OCI-LY3 (cell line): ENCODE measurements around the gene LRP5.
A peak's percentile ranks its signal among the peaks of the same experiment; 100 is the strongest.
"Not testable (repeated sequence)": the region's sequence is repeated elsewhere in the genome, so short reads cannot be mapped to it uniquely, and the experiment has no call there.

Experiments used
- H2AFZ ChIP-seq: fragments of 200-600, 300-600 bp; shearing (Covaris generic); 2 replicates; pipeline ENCODE4 v1.6.0; 2014; ENCODE audit warnings: antibody characterized with exemption, low read depth, low read length
- H3K27ac ChIP-seq: fragments of 200-600, 300-600 bp; sonication (generic); 2 replicates; pipeline ENCODE4 v1.5.1; 2014; ENCODE audit warnings: mild to moderate bottlenecking, low read length, moderate library complexity, mixed read lengths
- H3K27me3 ChIP-seq: fragments of 200-600, 300-600 bp; sonication (generic); 2 replicates; pipeline ENCODE4 v1.6.1; 2014; ENCODE audit warnings: low read depth, low read length, mixed read lengths
- H3K36me3 ChIP-seq: fragments of 200-600, 300-600 bp; sonication (generic); replicated peaks from 2 replicates; pipeline ENCODE3; 2014; ENCODE audit warnings: low read depth, low read length, mixed read lengths
- H3K4me1 ChIP-seq: fragments of 300-600, 200-600 bp; sonication (generic); 2 replicates; pipeline ENCODE4 v1.6.1; 2014; ENCODE audit warnings: low read length, mixed read lengths
- H3K4me2 ChIP-seq: fragments of 200-600, 300-600 bp; sonication (generic); 2 replicates; pipeline ENCODE4 v1.6.1; 2014; ENCODE audit warnings: low read length, mixed read lengths
- H3K4me3 ChIP-seq: fragments of 300-600, 200-600 bp; sonication (generic); 2 replicates; pipeline ENCODE4 v1.5.1; 2014; ENCODE audit warnings: antibody characterized with exemption, mild to moderate bottlenecking, low read length, moderate library complexity
- H3K79me2 ChIP-seq: fragments of 300-600, 200-600 bp; shearing (Covaris generic); 2 replicates; pipeline ENCODE4 v1.6.1; 2014; ENCODE audit warnings: mild to moderate bottlenecking, low read length, mixed read lengths
- H3K9ac ChIP-seq: fragments of 300-600, 200-600 bp; shearing (Covaris generic); 2 replicates; pipeline ENCODE4 v1.6.0; 2014; ENCODE audit warnings: mild to moderate bottlenecking, low read length, moderate library complexity
- H3K9me3 ChIP-seq: fragments of 200-600, 300-600 bp; shearing (Covaris generic); 2 replicates; pipeline ENCODE4 v1.6.1; 2014; ENCODE audit warnings: low read length, mixed read lengths; ENCODE audit not compliant: insufficient read depth
- H4K20me1 ChIP-seq: fragments of 200-600, 300-600 bp; sonication (generic); 2 replicates; pipeline ENCODE4 v1.6.1; 2016; ENCODE audit warnings: low read length, mixed read lengths; ENCODE audit not compliant: insufficient read depth
- EZH2phosphoT487 ChIP-seq: fragments of 200-600 bp; shearing (Covaris generic); IDR thresholded peaks from 2 replicates; pipeline ENCODE4 v1.6.1; 2018; ENCODE audit warnings: antibody characterized with exemption, mixed run types, low read depth
- TF ChIP-seq, protein P1 (sequence below): fragments of 200-600, 300-600 bp; sonication (generic); IDR thresholded peaks from 2 replicates; pipeline ENCODE4 v1.5.1; 2014; ENCODE audit warnings: antibody characterized with exemption, low read length, low read depth

The LRP5 gene

GRCh38 chr11:68446046-68446725 is 133.8 kb downstream of the LRP5 start:
- Histone ChIP-seq H3K4me1 (peaks cover 12% of the 10 kb centered on the region), H3K27ac (no peak overlapping the region), H3K27me3 (no peaks in the 10 kb centered on the region), H4K20me1 (no peaks in the 10 kb centered on the region), H2AFZ (no peak overlapping the region), H3K4me3 (no peak overlapping the region), H3K79me2 (no peaks in the 10 kb centered on the region), H3K36me3 (peaks cover 22% of the 10 kb centered on the region), H3K9me3 (no peaks in the 10 kb centered on the region), H3K4me2 (no peak overlapping the region), H3K9ac (no peak overlapping the region)
- no peak for TF ChIP-seq EZH2phosphoT487
- TF ChIP-seq, protein P1, sequence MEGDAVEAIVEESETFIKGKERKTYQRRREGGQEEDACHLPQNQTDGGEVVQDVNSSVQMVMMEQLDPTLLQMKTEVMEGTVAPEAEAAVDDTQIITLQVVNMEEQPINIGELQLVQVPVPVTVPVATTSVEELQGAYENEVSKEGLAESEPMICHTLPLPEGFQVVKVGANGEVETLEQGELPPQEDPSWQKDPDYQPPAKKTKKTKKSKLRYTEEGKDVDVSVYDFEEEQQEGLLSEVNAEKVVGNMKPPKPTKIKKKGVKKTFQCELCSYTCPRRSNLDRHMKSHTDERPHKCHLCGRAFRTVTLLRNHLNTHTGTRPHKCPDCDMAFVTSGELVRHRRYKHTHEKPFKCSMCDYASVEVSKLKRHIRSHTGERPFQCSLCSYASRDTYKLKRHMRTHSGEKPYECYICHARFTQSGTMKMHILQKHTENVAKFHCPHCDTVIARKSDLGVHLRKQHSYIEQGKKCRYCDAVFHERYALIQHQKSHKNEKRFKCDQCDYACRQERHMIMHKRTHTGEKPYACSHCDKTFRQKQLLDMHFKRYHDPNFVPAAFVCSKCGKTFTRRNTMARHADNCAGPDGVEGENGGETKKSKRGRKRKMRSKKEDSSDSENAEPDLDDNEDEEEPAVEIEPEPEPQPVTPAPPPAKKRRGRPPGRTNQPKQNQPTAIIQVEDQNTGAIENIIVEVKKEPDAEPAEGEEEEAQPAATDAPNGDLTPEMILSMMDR: no peak

- Histone ChIP-seq H3K27ac (no peak overlapping the region), H3K27me3 (no peaks in the 10 kb centered on the region), H3K79me2 (no peaks in the 10 kb centered on the region), H3K4me3 (no peak overlapping the region), H2AFZ (no peak overlapping the region), H3K4me1 (peaks cover 2% of the 10 kb centered on the region), H3K4me2 (no peak overlapping the region), H4K20me1 (no peaks in the 10 kb centered on the region), H3K36me3 (peaks cover 18% of the 10 kb centered on the region), H3K9me3 (no peaks in the 10 kb centered on the region), H3K9ac (no peak overlapping the region)
- TF ChIP-seq EZH2phosphoT487: no peak
- TF ChIP-seq, protein P1: peak; percentile 94
Measured at GRCh38 chr11:68447015-68447801, 134.8 kb downstream of the LRP5 start.

GRCh38 chr11:68447914-68448313 is 135.5 kb downstream of the LRP5 start:
- not testable (repeated sequence) for H3K4me1 ChIP-seq, H2AFZ ChIP-seq, H3K4me2 ChIP-seq, H4K20me1 ChIP-seq, H3K9ac ChIP-seq, H3K79me2 ChIP-seq, H3K27ac ChIP-seq, H3K9me3 ChIP-seq, H3K27me3 ChIP-seq, H3K4me3 ChIP-seq
- H3K36me3 ChIP-seq: peaks cover 18% of the 10 kb centered on the region

DNA sequence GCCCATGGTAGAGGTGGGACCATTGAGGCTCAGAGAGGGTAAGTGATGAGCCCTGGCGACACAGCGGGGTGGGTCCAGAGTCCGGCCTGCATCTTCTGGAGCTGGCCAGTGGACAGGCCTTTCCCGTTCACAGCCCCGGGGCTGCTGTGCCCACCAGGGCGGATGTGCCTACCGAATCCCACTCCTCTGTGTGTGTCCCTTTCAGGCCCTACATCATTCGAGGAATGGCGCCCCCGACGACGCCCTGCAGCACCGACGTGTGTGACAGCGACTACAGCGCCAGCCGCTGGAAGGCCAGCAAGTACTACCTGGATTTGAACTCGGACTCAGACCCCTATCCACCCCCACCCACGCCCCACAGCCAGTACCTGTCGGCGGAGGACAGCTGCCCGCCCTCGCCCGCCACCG is 136.2 kb downstream of the LRP5 start:
- Histone ChIP-seq H3K36me3 (peaks cover 18% of the 10 kb centered on the region), H3K79me2 (no peaks in the 10 kb centered on the region), H3K4me3 (no peak overlapping the region)

More for the DNA sequence above, 136.2 kb downstream of the LRP5 start:
- Histone ChIP-seq H3K9ac (no peak overlapping the region), H3K4me2 (no peak overlapping the region), H3K27me3 (no peaks in the 10 kb centered on the region), H3K27ac (no peak overlapping the region), H3K4me1 (no peaks in the 10 kb centered on the region), H3K9me3 (no peaks in the 10 kb centered on the region), H2AFZ (no peak overlapping the region), H4K20me1 (no peaks in the 10 kb centered on the region)
- no peak for TF ChIP-seq EZH2phosphoT487
- TF ChIP-seq, protein P1: no peak
